Calu3 (cell line): ENCODE data around the gene PAOX. TPM values are rescaled to one million over a fixed set of nuclear protein-coding genes. Genes with fewer than 3 reads are reported as not detected.

ENCODE experiments used
- BruUV-seq: library from RNA; stranded (reverse); fragments of 400-500 nt; replicated peaks from 2 replicates; lab custom pipeline; 2021; lab: Mats Ljungman, UMichigan
- CTCF ChIA-PET: fragments of 300-600 bp; sonication (Branson Sonifier 250); formaldehyde crosslinking; loops from one replicate; lab custom pipeline; 2022; ENCODE audit warnings: antibody characterized with exemption; lab: Charles Lee
- DNase-seq: peaks from one replicate; pipeline ENCODE4 v3.0.0; 2022
- H3K27ac Mint-ChIP-seq: one replicate; pipeline ENCODE4 v1.8.0; 2022; ENCODE audit warnings: mixed read lengths; ENCODE audit not compliant: unreplicated experiment
- H3K27me3 Mint-ChIP-seq: one replicate; pipeline ENCODE4 v1.8.0; 2022; ENCODE audit warnings: mixed read lengths; ENCODE audit not compliant: unreplicated experiment
- H3K36me3 Mint-ChIP-seq: one replicate; pipeline ENCODE4 v1.8.0; 2022; ENCODE audit warnings: mild to moderate bottlenecking, moderate library complexity, mixed read lengths; ENCODE audit not compliant: insufficient read depth, unreplicated experiment
- H3K4me1 Mint-ChIP-seq: one replicate; pipeline ENCODE4 v1.8.0; 2022; ENCODE audit warnings: mild to moderate bottlenecking, low read depth, mixed read lengths; ENCODE audit not compliant: unreplicated experiment
- H3K4me3 Mint-ChIP-seq: one replicate; pipeline ENCODE4 v1.8.0; 2022; ENCODE audit warnings: mild to moderate bottlenecking, low read depth, moderate library complexity, mixed read lengths; ENCODE audit not compliant: unreplicated experiment
- H3K9me3 Mint-ChIP-seq: one replicate; pipeline ENCODE4 v1.8.0; 2022; ENCODE audit warnings: low read depth, mixed read lengths; ENCODE audit not compliant: unreplicated experiment
- CTCF ChIP-seq: fragments of 200-600 bp; IDR thresholded peaks from one replicate; pipeline ENCODE4 v1.8.0; 2022; ENCODE audit warnings: antibody characterized with exemption; ENCODE audit not compliant: unreplicated experiment
- intact Hi-C: fragments of 100-400 bp; cut with micrococcal nuclease; formaldehyde crosslinking; loops from one replicate; pipeline ENCODE4 v1.10.0; 2022; ENCODE audit not compliant: unreplicated experiment
- total RNA-seq: library from RNA; stranded (reverse); gene quantifications from 2 replicates; pipeline ENCODE4 v1.2.3, GENCODE V29; 2022

The PAOX gene
- total RNA-seq, 1 experiment from 2014 or later = 2.9 TPM

GRCh38 chr10:133342942-133343341 is 36.1 kb upstream of the PAOX start:
- CTCF ChIA-PET = no interaction called here
- BruUV-seq = no TSS peak
- Mint-ChIP-seq H3K27ac (no peak overlapping the region), H3K36me3 (peaks cover 5% of the 10 kb centered on the region), H3K4me3 (no peak overlapping the region), H3K4me1 (no peaks in the 10 kb centered on the region), H3K9me3 (no peaks in the 10 kb centered on the region), H3K27me3 (no peaks in the 10 kb centered on the region)
- intact Hi-C loops = no loop called here
- no peak for TF ChIP-seq CTCF
- DNase-seq = no peak

GRCh38 chr10:133343558-133343957 is 35.5 kb upstream of the PAOX start:
- no peaks in the 10 kb centered on the region for H3K4me1 Mint-ChIP-seq
- intact Hi-C loops = no loop called here
- H3K9me3 Mint-ChIP-seq = no peaks in the 10 kb centered on the region
- no peaks in the 10 kb centered on the region for H3K27me3 Mint-ChIP-seq
- no peak for TF ChIP-seq CTCF
- CTCF ChIA-PET = no interaction called here
- no peak overlapping the region for H3K27ac Mint-ChIP-seq
- peaks cover 5% of the 10 kb centered on the region for H3K36me3 Mint-ChIP-seq
- BruUV-seq = no TSS peak
- H3K4me3 Mint-ChIP-seq = no peak overlapping the region
- no peak for DNase-seq

GRCh38 chr10:133344236-133344635 is 34.8 kb upstream of the PAOX start:
- Mint-ChIP-seq H3K4me3 (no peak overlapping the region), H3K27me3 (no peaks in the 10 kb centered on the region), H3K27ac (no peak overlapping the region), H3K9me3 (no peaks in the 10 kb centered on the region), H3K4me1 (no peaks in the 10 kb centered on the region), H3K36me3 (peaks cover 5% of the 10 kb centered on the region)
- no TSS peak for BruUV-seq
- DNase-seq = no peak
- CTCF ChIA-PET = no interaction called here
- TF ChIP-seq CTCF = no peak
- intact Hi-C loops = no loop called here

- BruUV-seq = no TSS peak
- CTCF ChIA-PET = no interaction called here
- Mint-ChIP-seq H3K4me1 (no peaks in the 10 kb centered on the region), H3K27ac (no peak overlapping the region), H3K27me3 (no peaks in the 10 kb centered on the region), H3K36me3 (peaks cover 5% of the 10 kb centered on the region), H3K4me3 (no peak overlapping the region), H3K9me3 (no peaks in the 10 kb centered on the region)
- no peak for TF ChIP-seq CTCF
- no peak for DNase-seq
- intact Hi-C loops = no loop called here
Observed at GRCh38 chr10:133346413-133346812, 32.6 kb upstream of the PAOX start.
